IPS-20b (cell line): ENCODE data around the gene NXPH4.

ENCODE experiments used
- H3K27ac ChIP-seq: one replicate; pipeline ENCODE4 v1.5.1; 2013; ENCODE audit warnings: low read length
- H3K27me3 ChIP-seq: 2 replicates; pipeline ENCODE4 v1.6.1; 2013; ENCODE audit warnings: mild to moderate bottlenecking, low read length, inconsistent platforms; ENCODE audit not compliant: insufficient read depth
- H3K36me3 ChIP-seq: 2 replicates; pipeline ENCODE4 v1.6.1; 2013; ENCODE audit warnings: low read depth, mild to moderate bottlenecking, inconsistent platforms, low read length, moderate library complexity; ENCODE audit not compliant: insufficient read depth
- H3K4me1 ChIP-seq: 2 replicates; pipeline ENCODE4 v1.6.1; 2013; ENCODE audit warnings: mild to moderate bottlenecking, control low read depth, inconsistent platforms, low read length, moderate library complexity; ENCODE audit not compliant: insufficient read depth
- H3K4me3 ChIP-seq: 2 replicates; pipeline ENCODE4 v1.5.1; 2013; ENCODE audit warnings: mild to moderate bottlenecking, low read length, inconsistent platforms
- H3K9ac ChIP-seq: 2 replicates; pipeline ENCODE4 v1.6.1; 2013; ENCODE audit warnings: low read depth, mild to moderate bottlenecking, inconsistent platforms, low read length, moderate library complexity
- H3K9me3 ChIP-seq: 2 replicates; pipeline ENCODE4 v1.6.1; 2013; ENCODE audit warnings: mild to moderate bottlenecking, low read depth, low read length, inconsistent platforms; ENCODE audit not compliant: insufficient read depth

The NXPH4 gene

GRCh38 chr12:57207731-57208630, 8.6 kb upstream of the NXPH4 start:
- Histone ChIP-seq H3K4me3 (no peak overlapping the region), H3K9me3 (no peaks in the 10 kb centered on the region), H3K4me1 (no peaks in the 10 kb centered on the region), H3K27ac (no peak overlapping the region), H3K9ac (no peak overlapping the region), H3K36me3 (peaks cover 83% of the 10 kb centered on the region), H3K27me3 (no peaks in the 10 kb centered on the region)

- no peak overlapping the region for H3K4me3 ChIP-seq
Observed at GRCh38 chr12:57208631-57209282, 7.8 kb upstream of the NXPH4 start.

GRCh38 chr12:57209916-57210315, 6.7 kb upstream of the NXPH4 start:
- H3K36me3 ChIP-seq = peaks cover 64% of the 10 kb centered on the region

More at GRCh38 chr12:57208631-57209282, 7.8 kb upstream of the NXPH4 start:
- Histone ChIP-seq H3K27ac (no peak overlapping the region), H3K27me3 (peaks cover 5% of the 10 kb centered on the region), H3K36me3 (peaks cover 75% of the 10 kb centered on the region), H3K4me1 (peaks cover 5% of the 10 kb centered on the region; the same call in 1 of the 2 replicates), H3K9me3 (no peaks in the 10 kb centered on the region), H3K9ac (no peak overlapping the region)

GRCh38 chr12:57210461-57210860, 6.1 kb upstream of the NXPH4 start:
- no peak overlapping the region for H3K27ac ChIP-seq
- H3K9me3 ChIP-seq = no peaks in the 10 kb centered on the region
- no peak overlapping the region for H3K9ac ChIP-seq
- H3K4me1 ChIP-seq = peaks cover 9% of the 10 kb centered on the region; the same call in 1 of the 2 replicates
- H3K36me3 ChIP-seq = peaks cover 58% of the 10 kb centered on the region
- peaks cover 22% of the 10 kb centered on the region for H3K27me3 ChIP-seq
- no peak overlapping the region for H3K4me3 ChIP-seq

More at GRCh38 chr12:57209916-57210315, 6.7 kb upstream of the NXPH4 start:
- Histone ChIP-seq H3K9me3 (no peaks in the 10 kb centered on the region), H3K9ac (no peak overlapping the region), H3K27me3 (peaks cover 17% of the 10 kb centered on the region), H3K4me1 (peaks cover 9% of the 10 kb centered on the region; the same call in 1 of the 2 replicates), H3K4me3 (no peak overlapping the region), H3K27ac (no peak overlapping the region)

GRCh38 chr12:57210926-57211692, 5.5 kb upstream of the NXPH4 start:
- peaks cover 52% of the 10 kb centered on the region for H3K36me3 ChIP-seq
- H3K9me3 ChIP-seq = no peaks in the 10 kb centered on the region
- H3K4me1 ChIP-seq = peaks cover 14% of the 10 kb centered on the region; the same call in 1 of the 2 replicates
- no peak overlapping the region for H3K27ac ChIP-seq
- H3K4me3 ChIP-seq = no peak overlapping the region
- H3K27me3 ChIP-seq = peaks cover 29% of the 10 kb centered on the region
- H3K9ac ChIP-seq = no peak overlapping the region

- H3K36me3 ChIP-seq = peaks cover 45% of the 10 kb centered on the region
- H3K27me3 ChIP-seq = peaks cover 37% of the 10 kb centered on the region
- no peaks in the 10 kb centered on the region for H3K9me3 ChIP-seq
- H3K4me3 ChIP-seq = no peak overlapping the region
- peaks cover 14% of the 10 kb centered on the region; the same call in 1 of the 2 replicates for H3K4me1 ChIP-seq
- H3K27ac ChIP-seq = no peak overlapping the region
- H3K9ac ChIP-seq = no peak overlapping the region
Observed at GRCh38 chr12:57211791-57212700, 4.5 kb upstream of the NXPH4 start.

- no peak overlapping the region for H3K4me3 ChIP-seq
- H3K27ac ChIP-seq = no peak overlapping the region
- H3K27me3 ChIP-seq = peaks cover 43% of the 10 kb centered on the region
- peaks cover 14% of the 10 kb centered on the region; the same call in 1 of the 2 replicates for H3K4me1 ChIP-seq
- H3K9ac ChIP-seq = no peak overlapping the region
- H3K9me3 ChIP-seq = no peaks in the 10 kb centered on the region
- peaks cover 41% of the 10 kb centered on the region for H3K36me3 ChIP-seq
Observed at GRCh38 chr12:57212701-57213057, 3.9 kb upstream of the NXPH4 start.

GRCh38 chr12:57213058-57213715, 3.4 kb upstream of the NXPH4 start:
- H3K9ac ChIP-seq = no peak overlapping the region
- no peaks in the 10 kb centered on the region for H3K9me3 ChIP-seq
- H3K36me3 ChIP-seq = peaks cover 38% of the 10 kb centered on the region
- no peak overlapping the region for H3K27ac ChIP-seq
- peaks cover 14% of the 10 kb centered on the region; the same call in 1 of the 2 replicates for H3K4me1 ChIP-seq
- H3K27me3 ChIP-seq = peaks cover 48% of the 10 kb centered on the region
- peak overlapping the region; percentile 36; the same call in 1 of the 2 replicates for H3K4me3 ChIP-seq

GRCh38 chr12:57213763-57214397, 2.7 kb upstream of the NXPH4 start:
- Histone ChIP-seq H3K9ac (no peak overlapping the region), H3K36me3 (peaks cover 31% of the 10 kb centered on the region), H3K27ac (no peak overlapping the region), H3K4me1 (peaks cover 14% of the 10 kb centered on the region; the same call in 1 of the 2 replicates), H3K4me3 (peak overlapping the region; percentile 36; the same call in 1 of the 2 replicates), H3K27me3 (peaks cover 55% of the 10 kb centered on the region), H3K9me3 (no peaks in the 10 kb centered on the region; the same call in 1 of the 2 replicates)

GRCh38 chr12:57214398-57214781, 2.2 kb upstream of the NXPH4 start:
- H3K9ac ChIP-seq = no peak overlapping the region
- H3K4me3 ChIP-seq = no peak overlapping the region
- no peaks in the 10 kb centered on the region; the same call in 1 of the 2 replicates for H3K9me3 ChIP-seq
- no peak overlapping the region for H3K27ac ChIP-seq
- H3K36me3 ChIP-seq = peaks cover 25% of the 10 kb centered on the region
- peaks cover 14% of the 10 kb centered on the region; the same call in 1 of the 2 replicates for H3K4me1 ChIP-seq
- H3K27me3 ChIP-seq = peaks cover 60% of the 10 kb centered on the region
